ENCODE measurements around the gene HIVEP3. TPM values are rescaled to one million over a fixed set of nuclear protein-coding genes. Genes with fewer than 3 reads are reported as not detected.

The HIVEP3 gene
- total RNA-seq, 4 donors from 2014 or later, result 3.2 to 11.0 (median 4.2) TPM

GRCh38 chr1:41660570-41661427 is 257.9 kb downstream of the HIVEP3 start:
- H3K36me3 ChIP-seq, result no peaks in the 10 kb centered on the region
- TF ChIP-seq POLR2A (IDR thresholded peaks at IDR 0.05), result no peak
- TF ChIP-seq, protein P1, sequence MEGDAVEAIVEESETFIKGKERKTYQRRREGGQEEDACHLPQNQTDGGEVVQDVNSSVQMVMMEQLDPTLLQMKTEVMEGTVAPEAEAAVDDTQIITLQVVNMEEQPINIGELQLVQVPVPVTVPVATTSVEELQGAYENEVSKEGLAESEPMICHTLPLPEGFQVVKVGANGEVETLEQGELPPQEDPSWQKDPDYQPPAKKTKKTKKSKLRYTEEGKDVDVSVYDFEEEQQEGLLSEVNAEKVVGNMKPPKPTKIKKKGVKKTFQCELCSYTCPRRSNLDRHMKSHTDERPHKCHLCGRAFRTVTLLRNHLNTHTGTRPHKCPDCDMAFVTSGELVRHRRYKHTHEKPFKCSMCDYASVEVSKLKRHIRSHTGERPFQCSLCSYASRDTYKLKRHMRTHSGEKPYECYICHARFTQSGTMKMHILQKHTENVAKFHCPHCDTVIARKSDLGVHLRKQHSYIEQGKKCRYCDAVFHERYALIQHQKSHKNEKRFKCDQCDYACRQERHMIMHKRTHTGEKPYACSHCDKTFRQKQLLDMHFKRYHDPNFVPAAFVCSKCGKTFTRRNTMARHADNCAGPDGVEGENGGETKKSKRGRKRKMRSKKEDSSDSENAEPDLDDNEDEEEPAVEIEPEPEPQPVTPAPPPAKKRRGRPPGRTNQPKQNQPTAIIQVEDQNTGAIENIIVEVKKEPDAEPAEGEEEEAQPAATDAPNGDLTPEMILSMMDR (IDR thresholded peaks at IDR 0.05), result no peak
- no peaks in the 10 kb centered on the region for H3K9me3 ChIP-seq
- peak overlapping the region; percentile 54 to 87 (median 68) for H3K4me3 ChIP-seq
- H3K27ac ChIP-seq, result peak overlapping the region in 1 of 4 donors; percentile 63
- peaks cover 7 to 62% (median 26%) of the 10 kb centered on the region in 3 donors for H3K4me1 ChIP-seq
- no peak for DNase-seq
- 46 to 49% methylated on average over 5 of the region's 5 CpGs for WGBS, 2 donors
- intact Hi-C loops (cut with DNase I), result no loop called here
- H3K27me3 ChIP-seq, result no peaks in the 10 kb centered on the region

- no peak for DNase-seq
- 81 to 91% methylated on average over 5 of the region's 5 CpGs for WGBS, 2 donors
Observed at GRCh38 chr1:41659903-41660302, 258.8 kb downstream of the HIVEP3 start.

DNA sequence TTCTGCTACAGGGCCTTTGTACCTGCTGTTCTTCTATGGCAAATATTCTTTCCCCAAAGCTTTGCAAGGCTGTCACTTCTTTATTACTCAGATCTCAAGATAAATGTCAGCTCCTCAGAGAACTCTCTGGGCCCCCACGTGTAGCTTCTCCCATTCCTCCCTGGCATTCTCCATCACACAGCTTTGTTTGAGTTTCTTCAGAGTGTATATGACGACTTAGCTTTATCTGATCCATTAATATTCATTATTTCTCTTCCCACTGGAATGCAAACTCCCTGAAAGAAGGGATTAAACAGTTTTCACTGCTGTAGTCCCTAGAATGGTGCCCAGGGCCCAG is 259.6 kb downstream of the HIVEP3 start:
- Histone ChIP-seq H3K4me3 (no peak overlapping the region), H3K27ac (no peak overlapping the region), H3K27me3 (no peaks in the 10 kb centered on the region), H3K9me3 (no peaks in the 10 kb centered on the region), H3K4me1 (peaks cover 7 to 47% (median 18%) of the 10 kb centered on the region in 3 donors), H3K36me3 (no peaks in the 10 kb centered on the region)
- intact Hi-C loops (cut with DNase I), result no loop called here
- DNase-seq, result no peak
- WGBS, 2 donors, result 75 to 81% methylated on average over 2 of the region's 2 CpGs
- TF ChIP-seq, protein P1 (IDR thresholded peaks at IDR 0.05), result no peak
- no peak for TF ChIP-seq POLR2A (IDR thresholded peaks at IDR 0.05)

More at GRCh38 chr1:41659903-41660302, 258.8 kb downstream of the HIVEP3 start:
- Histone ChIP-seq H3K27ac (no peak overlapping the region), H3K4me3 (no peak overlapping the region), H3K9me3 (no peaks in the 10 kb centered on the region), H3K27me3 (no peaks in the 10 kb centered on the region), H3K4me1 (peaks cover 7 to 53% (median 21%) of the 10 kb centered on the region in 3 donors), H3K36me3 (no peaks in the 10 kb centered on the region)
- no peak for TF ChIP-seq POLR2A (IDR thresholded peaks at IDR 0.05)
- TF ChIP-seq, protein P1 (IDR thresholded peaks at IDR 0.05), result no peak
- intact Hi-C loops (cut with DNase I), result no loop called here

- 83 to 86% methylated on average over 9 to 12 of the region's 12 CpGs for WGBS, 2 donors
- H3K27ac ChIP-seq, result no peak overlapping the region
- H3K27me3 ChIP-seq, result no peaks in the 10 kb centered on the region
- H3K4me3 ChIP-seq, result no peak overlapping the region
- no peaks in the 10 kb centered on the region for H3K9me3 ChIP-seq
- H3K36me3 ChIP-seq, result no peaks in the 10 kb centered on the region
- H3K4me1 ChIP-seq, result peaks cover 7 to 42% (median 18%) of the 10 kb centered on the region in 3 donors
- TF ChIP-seq, protein P1 (IDR thresholded peaks at IDR 0.05), result no peak
- no peak for TF ChIP-seq POLR2A (IDR thresholded peaks at IDR 0.05)
- no peak for DNase-seq
- intact Hi-C loops (cut with DNase I), result no loop called here
Observed at GRCh38 chr1:41658431-41659158, 260.1 kb downstream of the HIVEP3 start.

All from esophagus squamous epithelium (tissue), 5 donors.